ENCODE results near the gene TEKTIP1. TPM values are rescaled to one million over a fixed set of nuclear protein-coding genes. Genes with fewer than 3 reads are reported as not detected.
"Not testable (repeated sequence)": the region's sequence is repeated elsewhere in the genome, so short reads cannot be mapped to it uniquely, and the experiment has no call there.

The TEKTIP1 gene
- total RNA-seq, 2 donors from 2014 or later: not detected

- no peak for TF ChIP-seq CTCF (IDR thresholded peaks at IDR 0.05)
Measured at GRCh38 chr19:3528539-3529211, 10.3 kb upstream of the TEKTIP1 start.

GRCh38 chr19:3529299-3529698 lies 9.7 kb upstream of the TEKTIP1 start:
- not testable (repeated sequence) for H3K4me3 ChIP-seq; H3K9me3 ChIP-seq; DNase-seq (ENCODE audit: low spot score); H3K27me3 ChIP-seq; H3K27ac ChIP-seq; H3K4me1 ChIP-seq
- peaks cover 72% of the 10 kb centered on the region for H3K36me3 ChIP-seq

More at GRCh38 chr19:3528539-3529211, 10.3 kb upstream of the TEKTIP1 start:
- no peaks in the 10 kb centered on the region for H3K4me1 ChIP-seq
- H3K9me3 ChIP-seq: no peaks in the 10 kb centered on the region
- H3K27me3 ChIP-seq: no peaks in the 10 kb centered on the region
- no peak for DNase-seq (ENCODE audit: low spot score)
- no peak overlapping the region for H3K4me3 ChIP-seq
- peaks cover 69% of the 10 kb centered on the region for H3K36me3 ChIP-seq
- H3K27ac ChIP-seq: no peak overlapping the region

DNA sequence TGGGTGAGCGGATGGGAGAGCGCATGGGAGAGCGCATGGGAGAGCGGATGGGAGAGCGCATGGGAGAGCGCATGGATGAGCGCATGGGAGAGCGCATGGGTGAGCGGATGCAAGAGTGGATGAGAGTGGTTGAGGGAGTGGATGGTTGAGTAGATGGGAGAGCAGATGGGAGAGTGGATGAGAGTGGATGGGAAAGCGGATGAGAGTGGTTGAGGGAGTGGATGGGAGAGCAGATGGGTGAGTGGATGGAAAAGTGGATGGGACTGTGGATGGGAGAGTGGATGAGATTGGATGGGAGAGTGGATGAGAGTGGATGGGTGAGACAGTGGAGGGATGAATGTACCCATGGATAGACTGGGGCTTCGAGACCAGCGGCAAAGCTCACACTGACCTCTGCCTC lies 8.6 kb upstream of the TEKTIP1 start:
- H3K27me3 ChIP-seq: no peaks in the 10 kb centered on the region
- H3K4me1 ChIP-seq: no peaks in the 10 kb centered on the region
- no peaks in the 10 kb centered on the region for H3K9me3 ChIP-seq
- no peak for DNase-seq (ENCODE audit: low spot score)
- H3K36me3 ChIP-seq: peaks cover 76% of the 10 kb centered on the region
- H3K27ac ChIP-seq: no peak overlapping the region
- no peak overlapping the region for H3K4me3 ChIP-seq
- TF ChIP-seq CTCF (IDR thresholded peaks at IDR 0.05): no peak

DNA sequence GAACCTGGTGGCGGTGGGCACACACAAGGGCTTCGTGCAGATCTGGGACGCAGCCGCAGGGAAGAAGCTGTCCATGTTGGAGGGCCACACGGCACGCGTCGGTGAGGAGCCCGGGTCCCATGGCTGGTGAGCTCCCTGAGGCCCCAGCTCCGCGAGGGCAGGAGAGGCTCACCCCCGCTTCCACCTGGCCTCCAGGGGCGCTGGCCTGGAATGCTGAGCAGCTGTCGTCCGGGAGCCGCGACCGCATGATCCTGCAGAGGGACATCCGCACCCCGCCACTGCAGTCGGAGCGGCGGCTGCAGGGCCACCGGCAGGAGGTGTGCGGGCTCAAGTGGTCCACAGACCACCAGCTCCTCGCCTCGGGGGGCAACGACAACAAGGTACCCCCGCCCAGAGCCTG lies 7.3 kb upstream of the TEKTIP1 start:
- peaks cover 70% of the 10 kb centered on the region for H3K36me3 ChIP-seq
- H3K9me3 ChIP-seq: no peaks in the 10 kb centered on the region
- DNase-seq (ENCODE audit: low spot score): no peak
- H3K27ac ChIP-seq: no peak overlapping the region
- peaks cover 0 to 6% of the 10 kb centered on the region in 2 donors for H3K4me1 ChIP-seq
- H3K27me3 ChIP-seq: no peaks in the 10 kb centered on the region
- H3K4me3 ChIP-seq: no peak overlapping the region
- no peak for TF ChIP-seq CTCF (IDR thresholded peaks at IDR 0.05)

DNA sequence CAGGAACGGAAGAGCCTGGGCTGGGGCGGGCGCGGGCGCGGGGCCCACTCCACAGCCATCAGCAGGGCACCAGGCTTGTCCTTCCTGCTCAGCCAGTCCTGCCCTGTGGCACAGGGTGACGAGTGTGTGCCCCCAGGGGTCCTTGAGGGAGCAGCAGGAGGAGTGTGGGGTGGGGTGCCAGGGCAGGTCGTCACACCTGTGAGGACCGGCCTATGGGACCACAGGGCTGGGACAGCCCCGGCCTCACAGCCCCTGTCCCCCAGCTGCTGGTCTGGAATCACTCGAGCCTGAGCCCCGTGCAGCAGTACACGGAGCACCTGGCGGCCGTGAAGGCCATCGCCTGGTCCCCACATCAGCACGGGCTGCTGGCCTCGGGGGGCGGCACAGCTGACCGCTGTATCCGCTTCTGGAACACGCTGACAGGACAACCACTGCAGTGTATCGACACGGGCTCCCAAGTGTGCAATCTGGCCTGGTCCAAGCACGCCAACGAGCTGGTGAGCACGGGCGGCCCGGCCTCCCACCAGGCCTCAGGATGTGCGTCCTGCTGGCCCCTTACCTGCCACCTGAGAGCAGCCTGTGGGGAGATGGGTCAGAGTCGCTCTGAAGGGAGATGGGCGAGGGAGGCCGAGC lies 6.7 kb upstream of the TEKTIP1 start:
- Histone ChIP-seq H3K27ac (no peak overlapping the region), H3K36me3 (peaks cover 64% of the 10 kb centered on the region), H3K9me3 (no peaks in the 10 kb centered on the region), H3K4me3 (no peak overlapping the region), H3K27me3 (no peaks in the 10 kb centered on the region), H3K4me1 (peaks cover 0 to 6% of the 10 kb centered on the region in 2 donors)
- TF ChIP-seq CTCF (IDR thresholded peaks at IDR 0.05): no peak
- DNase-seq (ENCODE audit: low spot score): no peak

GRCh38 chr19:3533033-3533432 lies 5.9 kb upstream of the TEKTIP1 start:
- no peak for TF ChIP-seq CTCF (IDR thresholded peaks at IDR 0.05)
- DNase-seq (ENCODE audit: low spot score): no peak
- Histone ChIP-seq H3K9me3 (no peaks in the 10 kb centered on the region), H3K36me3 (peaks cover 56% of the 10 kb centered on the region), H3K27ac (no peak overlapping the region), H3K4me3 (no peak overlapping the region), H3K4me1 (peaks cover 0 to 6% of the 10 kb centered on the region in 2 donors), H3K27me3 (no peaks in the 10 kb centered on the region)

Measured in right atrium auricular region (tissue), 2 donors.